Keratinocyte (primary cell): ENCODE measurements around the gene TBL1Y.

Experiments
- CTCF ChIP-seq, 3 experiments: IDR thresholded peaks in 1 of 3; conservative IDR thresholded peaks in 1 of 3; optimal IDR thresholded peaks in 1 of 3; 2 replicates in 2 of 3; 3 replicates in 1 of 3; pipeline versions ENCODE3 to v1.5.1; 2011; ENCODE audit warnings: low read length in 3 of 3, mild to moderate bottlenecking in 3 of 3, moderate library complexity in 2 of 3, control low read depth in 1 of 3, inconsistent platforms in 1 of 3; ENCODE audit not compliant: insufficient read depth in 2 of 3; ENCODE audit errors: extremely low read depth in 1 of 3
- EZH2 ChIP-seq: IDR thresholded peaks from one replicate; pipeline ENCODE4 v1.6.1; 2012; ENCODE audit warnings: inconsistent platforms, mild to moderate bottlenecking, low read length, moderate library complexity

GRCh38 chrY:6966521-6966920 lies 56.0 kb downstream of the TBL1Y start:
- TF ChIP-seq EZH2 (no peak), CTCF (optimal IDR thresholded peaks at IDR 0.05 in 1 of 3, IDR thresholded peaks at IDR 0.05 in 1 of 3, conservative IDR thresholded peaks at IDR 0.05 in 1 of 3; ENCODE audit: extremely low read depth in 1 of 3, insufficient read depth in 2 of 3, low read length in 3 of 3) (no peak)
